Prostate gland (tissue), 2 donors: ENCODE results near the gene ANKRD18A.
"Not testable (repeated sequence)": the region's sequence is repeated elsewhere in the genome, so short reads cannot be mapped to it uniquely, and the experiment has no call there.

Experiments used
- CTCF ChIP-seq, 4 experiments: fragments of 200-600 bp in 2 of 4; fragments of 450-650 bp in 2 of 4; sonication (generic) in 2 of 4; IDR thresholded peaks; 1 replicate in 3 of 4; 2 replicates in 1 of 4; pipeline ENCODE4 v1.5.1; 2016 to 2019; ENCODE audit warnings: antibody characterized with exemption in 4 of 4, mild to moderate bottlenecking in 2 of 4, moderate library complexity in 2 of 4
- POLR2AphosphoS5 ChIP-seq: sonication (generic); formaldehyde crosslinking; IDR thresholded peaks from one replicate; pipeline ENCODE4 v1.6.1; 2017; ENCODE audit warnings: antibody characterized with exemption

- not testable (repeated sequence) for TF ChIP-seq CTCF (IDR thresholded peaks at IDR 0.05); POLR2AphosphoS5
These were observed 36.6 kb downstream of the ANKRD18A start for GRCh38 chr9:38583765-38584164.
